GM19463 (cell line): Measurements from ENCODE around the gene MRPS18B.
"Not testable (repeated sequence)": the region's sequence is repeated elsewhere in the genome, so short reads cannot be mapped to it uniquely, and the experiment has no call there.

Experiments used
- ATAC-seq: cut with Tn5 transposase; IDR thresholded peaks from one replicate; pipeline ENCODE4 v1.9.1; 2021; ENCODE audit warnings: mild to moderate bottlenecking, moderate library complexity; ENCODE audit not compliant: unreplicated experiment

Gene MRPS18B

DNA sequence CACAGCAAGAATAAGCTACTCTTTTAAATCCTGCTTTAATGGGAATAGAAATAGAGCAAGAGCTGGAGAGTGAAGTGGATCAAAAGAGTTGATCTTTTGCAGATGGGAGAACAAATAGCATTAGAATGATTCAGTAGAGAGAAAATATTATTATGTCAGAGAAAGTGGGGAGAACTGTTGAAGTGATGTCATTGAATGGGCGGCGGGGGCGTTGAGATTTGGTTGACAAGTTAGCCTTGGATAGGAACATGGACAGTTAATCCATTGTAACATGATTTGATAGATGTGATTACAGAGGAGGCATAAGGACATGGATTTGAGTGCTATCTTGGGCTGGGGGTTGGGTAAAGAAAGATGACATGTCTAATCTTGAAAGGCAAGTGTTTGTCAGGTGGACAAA lies 18.2 kb downstream of the MRPS18B start:
- ATAC-seq = no peak

DNA sequence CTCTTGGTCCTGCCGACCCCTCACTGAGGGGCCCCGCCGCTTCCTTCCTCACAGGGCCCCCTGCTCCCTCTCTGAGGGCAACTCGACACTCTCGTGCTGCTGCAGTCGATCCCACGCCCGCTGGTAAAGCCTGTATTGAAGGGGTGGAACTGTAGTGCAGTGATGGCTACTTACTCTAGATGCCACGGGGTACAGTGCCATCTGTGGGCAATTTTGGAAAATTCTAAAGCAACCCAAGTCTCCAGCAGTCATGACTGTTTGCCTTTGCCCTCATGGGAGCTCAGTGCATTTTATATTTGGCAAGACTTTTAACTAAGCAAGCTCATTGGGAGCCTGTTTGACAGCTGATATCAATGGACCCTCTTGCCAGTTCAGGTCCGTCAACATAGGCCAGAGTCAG lies 22.8 kb downstream of the MRPS18B start:
- ATAC-seq = no peak

DNA sequence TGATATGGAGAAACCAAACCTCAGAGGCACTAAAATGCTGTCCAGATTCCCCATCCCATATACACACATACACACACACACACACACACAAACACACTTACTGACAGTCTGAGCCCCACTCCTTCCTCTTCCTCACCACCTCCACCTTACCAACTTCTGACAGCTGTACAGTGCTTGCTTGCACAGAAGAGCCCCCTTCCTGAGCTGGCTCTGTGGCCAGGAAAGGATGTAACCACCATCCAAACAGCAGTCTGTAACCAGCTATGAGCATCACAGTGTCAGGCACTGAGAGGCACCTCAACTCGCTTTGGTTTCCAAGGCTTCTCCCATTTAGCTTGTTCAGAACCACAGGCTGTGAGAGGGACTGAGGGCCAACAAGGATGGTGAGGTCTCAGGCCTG lies 23.4 kb downstream of the MRPS18B start:
- ATAC-seq = no peak

DNA sequence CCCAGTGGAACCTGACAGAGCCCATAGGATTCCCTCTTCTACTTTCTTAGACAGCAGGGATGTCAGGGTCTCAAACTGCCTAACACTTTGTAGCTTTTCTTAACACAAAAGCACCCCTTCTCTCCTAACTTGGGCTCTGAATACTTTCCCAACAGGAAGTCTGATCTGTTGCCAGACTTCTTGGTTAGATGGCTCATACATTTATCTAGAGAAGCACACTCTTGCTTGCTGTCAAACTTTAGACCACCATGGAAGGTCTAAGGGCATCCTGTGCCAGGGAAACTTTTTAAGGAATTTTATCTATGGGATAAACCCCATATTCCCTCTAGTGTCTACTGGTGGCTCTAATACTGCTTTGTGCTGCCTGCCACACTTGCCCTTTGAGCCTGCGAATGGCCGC lies 26.0 kb downstream of the MRPS18B start:
- ATAC-seq = no peak

- ATAC-seq = no peak
These were observed 27.1 kb downstream of the MRPS18B start for GRCh38 chr6:30644769-30645168.

DNA sequence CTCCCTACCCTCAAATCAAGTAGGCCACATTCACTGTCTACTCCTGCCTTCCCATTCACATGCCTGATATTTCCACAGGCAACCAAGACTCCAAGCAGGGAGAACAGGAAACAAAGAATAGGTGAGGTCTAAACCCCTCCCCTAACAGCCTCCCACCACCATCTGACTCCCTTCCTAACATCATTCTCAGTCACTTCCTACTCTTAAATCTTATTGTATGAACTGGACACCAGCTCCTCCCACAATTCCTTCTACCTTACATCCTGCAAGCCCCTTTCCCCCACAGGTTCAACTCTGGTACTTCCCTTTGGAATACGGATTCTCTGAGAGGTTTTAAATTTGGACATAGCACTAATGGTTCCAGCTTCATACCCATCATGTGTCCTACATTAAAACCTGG lies 28.3 kb downstream of the MRPS18B start:
- no peak for ATAC-seq

GRCh38 chr6:30646450-30647241 lies 29.0 kb downstream of the MRPS18B start, which contains the start of gene C6orf136:
Gene C6orf136 (plus strand): TSS chr6:30647133. CDS start chr6:30647232, 99 bp downstream.
- ATAC-seq = peak; percentile 47

GRCh38 chr6:30647242-30648116 lies 29.8 kb downstream of the MRPS18B start:
- ATAC-seq = peak; percentile 69

DNA sequence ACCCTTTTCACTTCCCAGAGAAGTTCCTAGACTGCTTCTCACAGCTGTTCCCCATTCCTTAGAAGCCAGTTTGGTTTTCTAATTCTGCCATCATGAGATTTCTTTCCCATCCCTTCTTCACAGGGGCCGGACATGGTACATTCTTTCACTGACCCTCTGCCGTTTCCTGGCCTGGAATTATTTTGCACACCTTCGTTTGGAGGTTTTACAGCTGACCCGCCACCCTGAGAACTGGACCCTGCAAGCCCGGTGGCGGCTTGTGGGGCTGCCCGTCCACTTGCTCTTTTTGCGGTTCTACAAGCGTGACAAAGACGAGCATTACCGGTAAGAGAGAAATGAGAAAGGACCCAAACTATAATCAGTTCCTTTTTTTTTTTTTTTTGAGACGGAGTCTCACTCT lies 33.5 kb downstream of the MRPS18B start:
- no peak for ATAC-seq

DNA sequence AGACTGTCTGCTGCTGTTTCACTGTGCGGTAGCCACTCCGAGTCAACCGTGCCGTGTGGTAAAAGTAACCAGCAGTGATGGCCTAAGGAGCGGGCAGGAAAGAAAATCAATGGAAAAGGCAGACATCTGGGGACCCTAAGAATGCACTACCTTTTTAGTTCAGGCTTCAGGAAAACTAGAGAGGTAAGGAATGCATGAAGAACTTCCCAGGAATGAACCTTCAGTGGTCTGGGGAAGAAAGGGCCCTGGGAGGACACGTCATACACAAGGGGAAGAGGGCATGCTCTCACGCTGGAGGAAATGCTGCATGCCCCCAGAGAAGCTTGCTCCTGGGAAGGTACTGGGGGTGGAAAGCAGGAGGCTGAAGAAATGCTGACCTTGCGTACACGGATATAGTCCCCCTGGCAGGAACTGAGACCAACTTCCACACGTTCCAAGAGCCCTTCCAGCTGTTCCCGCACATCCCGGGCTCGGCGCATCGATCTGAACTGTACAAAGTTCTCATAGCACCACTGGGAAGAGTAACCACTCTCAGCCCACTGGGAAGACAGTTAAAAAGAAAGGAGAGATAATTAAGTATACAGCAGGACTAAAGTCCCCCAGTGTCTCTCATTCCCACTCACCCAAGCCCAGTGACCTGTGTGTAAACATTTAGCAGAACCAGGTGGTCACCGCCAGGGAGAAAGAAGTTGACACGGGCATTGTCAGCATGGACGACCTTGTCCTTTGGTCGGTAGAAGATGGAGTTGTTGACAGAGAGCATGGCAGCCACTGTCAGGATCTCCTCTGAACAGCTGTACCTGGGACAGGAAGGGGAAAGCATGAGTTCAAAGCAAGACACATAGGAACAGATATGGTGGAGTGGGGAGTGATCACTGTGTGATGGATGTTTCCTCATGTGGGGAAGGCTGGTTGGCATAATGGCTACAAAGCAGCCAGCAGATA lies 37.4 kb downstream of the MRPS18B start:
- ATAC-seq = no peak

- ATAC-seq = no peak
These were observed 38.1 kb downstream of the MRPS18B start for GRCh38 chr6:30655743-30656094.

DNA sequence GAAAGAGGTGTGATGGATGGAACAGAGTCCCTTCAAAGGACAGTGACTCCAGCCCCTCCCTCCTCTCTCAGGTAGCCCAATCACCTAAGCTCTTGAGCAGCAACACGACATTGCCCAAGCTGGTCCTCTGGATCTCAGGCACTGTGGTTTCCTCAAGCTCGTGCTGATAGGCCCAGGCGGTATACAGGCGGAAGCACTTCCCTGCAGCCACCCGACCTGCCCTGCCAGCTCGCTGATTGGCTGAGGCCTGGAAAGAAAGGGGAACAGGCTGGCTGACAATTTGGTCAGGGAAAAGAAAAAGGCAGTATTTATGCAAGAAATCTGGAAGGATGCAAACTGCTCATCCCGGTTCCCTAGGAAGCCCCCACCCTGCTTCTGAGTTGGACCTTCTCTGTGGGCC lies 38.9 kb downstream of the MRPS18B start:
- no peak for ATAC-seq

- no peak for ATAC-seq
These were observed 39.8 kb downstream of the MRPS18B start for GRCh38 chr6:30657454-30657853.

- not testable (repeated sequence) for ATAC-seq
These were observed 40.3 kb downstream of the MRPS18B start for GRCh38 chr6:30657922-30658321.

DNA sequence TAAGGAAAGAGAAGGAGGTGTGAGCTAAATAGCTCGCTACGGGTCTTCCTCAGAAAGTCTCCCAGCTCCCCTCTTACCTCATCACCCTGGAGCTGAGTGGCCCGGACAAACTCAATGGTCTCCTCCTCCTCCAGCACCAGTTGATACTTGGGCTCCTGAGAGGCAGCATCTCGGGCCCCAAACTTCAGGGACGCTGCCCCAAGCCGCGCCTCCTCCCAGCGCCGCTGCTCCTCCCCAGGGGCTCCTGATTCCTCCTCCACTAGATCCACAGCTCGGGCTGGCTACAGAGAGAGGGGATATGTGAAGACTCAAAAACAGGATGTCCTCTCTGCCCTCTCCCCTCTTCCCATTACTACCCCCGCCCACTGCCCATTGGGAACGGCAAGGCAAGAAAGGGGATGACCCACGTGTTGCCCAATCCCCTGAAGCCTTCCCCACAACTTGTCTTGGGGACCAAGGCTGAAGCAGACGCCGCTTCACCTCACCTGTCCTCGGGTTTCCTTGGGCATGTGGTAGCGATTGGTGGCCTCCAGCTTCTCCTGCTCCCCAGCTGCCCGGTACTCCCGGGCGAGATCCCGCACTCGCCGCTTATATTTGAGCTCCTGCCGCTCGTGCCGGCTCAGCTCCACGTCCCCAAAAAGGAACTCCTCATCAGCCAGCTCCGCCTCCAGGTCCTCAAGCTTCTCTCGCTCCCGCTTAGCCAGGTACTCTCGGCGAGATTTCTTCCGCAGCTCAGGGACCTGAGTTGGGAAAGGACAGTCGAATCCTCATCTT lies 47.5 kb downstream of the MRPS18B start:
- ATAC-seq = no peak

DNA sequence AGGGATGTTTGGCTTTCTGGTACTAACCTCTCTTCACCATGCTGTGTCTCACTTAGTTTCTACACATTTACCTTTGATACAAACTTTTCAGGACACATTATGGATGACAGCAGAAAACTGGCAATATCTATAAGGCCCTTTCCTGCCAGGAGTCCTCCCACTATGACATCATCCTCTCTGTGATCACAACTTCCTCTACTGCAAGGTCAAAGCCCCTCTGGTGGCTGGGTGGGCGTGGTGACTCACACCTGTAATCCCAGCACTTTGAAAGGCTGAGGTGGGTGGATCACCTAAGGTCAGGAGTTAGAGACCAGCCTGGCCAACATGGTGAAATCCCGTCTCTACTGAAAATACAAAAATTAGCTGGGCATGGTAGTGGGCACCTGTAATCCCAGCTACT lies 48.7 kb downstream of the MRPS18B start:
- not testable (repeated sequence) for ATAC-seq

- no peak for ATAC-seq
These were observed 53.3 kb downstream of the MRPS18B start for GRCh38 chr6:30670760-30671527.

- ATAC-seq = no peak
These were observed 55.0 kb downstream of the MRPS18B start, which contains the start of gene DHX16 for GRCh38 chr6:30672445-30673253. Gene DHX16 (minus strand): TSS chr6:30673006. CDS start chr6:30672841, 165 bp downstream.
